Stimulated activated naive CD8-positive, alpha-beta T cell treated with anti-CD3 and anti-CD28 coated beads, Interleukin-15, Interleukin-2, amounts not matched to agents 100 ng/mL and 50 ng/mL, for 24 hours (primary cell): ENCODE data around the gene NEO1.

ENCODE experiments used
- H3K27ac Mint-ChIP-seq: one replicate; pipeline ENCODE4 v1.8.0; 2021; ENCODE audit warnings: mild to moderate bottlenecking, mixed read lengths
- H3K27me3 Mint-ChIP-seq: one replicate; pipeline ENCODE4 v1.8.0; 2021; ENCODE audit warnings: mixed read lengths
- H3K36me3 Mint-ChIP-seq: one replicate; pipeline ENCODE4 v1.8.0; 2021; ENCODE audit warnings: low read depth, mixed read lengths
- H3K4me1 Mint-ChIP-seq: one replicate; pipeline ENCODE4 v1.8.0; 2021; ENCODE audit warnings: low read depth, mixed read lengths
- H3K4me3 Mint-ChIP-seq: one replicate; pipeline ENCODE4 v1.8.0; 2021; ENCODE audit warnings: mild to moderate bottlenecking, mixed read lengths
- H3K9me3 Mint-ChIP-seq: one replicate; pipeline ENCODE4 v1.8.0; 2021; ENCODE audit warnings: mixed read lengths

NEO1 gene

GRCh38 chr15:73050561-73051295 is 1.5 kb upstream of the NEO1 start:
- Mint-ChIP-seq H3K4me1 (peaks cover 14% of the 10 kb centered on the region), H3K9me3 (no peaks in the 10 kb centered on the region), H3K27ac (no peak overlapping the region), H3K4me3 (peak overlapping the region; percentile 66), H3K36me3 (no peaks in the 10 kb centered on the region), H3K27me3 (peaks cover 45% of the 10 kb centered on the region)

GRCh38 chr15:73051391-73051806 is 864 bp upstream of the NEO1 start:
- Mint-ChIP-seq H3K4me3 (peak overlapping the region; percentile 66), H3K36me3 (no peaks in the 10 kb centered on the region), H3K27ac (no peak overlapping the region), H3K27me3 (peaks cover 39% of the 10 kb centered on the region), H3K4me1 (peaks cover 14% of the 10 kb centered on the region), H3K9me3 (no peaks in the 10 kb centered on the region)

GRCh38 chr15:73052653-73053397 is 562 bp downstream of the NEO1 start:
- H3K36me3 Mint-ChIP-seq: no peaks in the 10 kb centered on the region
- peaks cover 14% of the 10 kb centered on the region for H3K4me1 Mint-ChIP-seq
- H3K4me3 Mint-ChIP-seq: peak overlapping the region; percentile 82
- H3K27me3 Mint-ChIP-seq: peaks cover 35% of the 10 kb centered on the region
- H3K9me3 Mint-ChIP-seq: no peaks in the 10 kb centered on the region
- H3K27ac Mint-ChIP-seq: no peak overlapping the region

GRCh38 chr15:73053398-73053723 is 1.1 kb downstream of the NEO1 start:
- H3K9me3 Mint-ChIP-seq: no peaks in the 10 kb centered on the region
- no peaks in the 10 kb centered on the region for H3K36me3 Mint-ChIP-seq
- H3K27me3 Mint-ChIP-seq: peaks cover 36% of the 10 kb centered on the region
- peak overlapping the region; percentile 82 for H3K4me3 Mint-ChIP-seq
- H3K27ac Mint-ChIP-seq: no peak overlapping the region
- H3K4me1 Mint-ChIP-seq: peaks cover 14% of the 10 kb centered on the region

- H3K9me3 Mint-ChIP-seq: no peaks in the 10 kb centered on the region
- H3K4me3 Mint-ChIP-seq: no peak overlapping the region
- H3K36me3 Mint-ChIP-seq: no peaks in the 10 kb centered on the region
- no peak overlapping the region for H3K27ac Mint-ChIP-seq
- peaks cover 14% of the 10 kb centered on the region for H3K4me1 Mint-ChIP-seq
- peaks cover 27% of the 10 kb centered on the region for H3K27me3 Mint-ChIP-seq
Observed at GRCh38 chr15:73054417-73054953, 2.2 kb downstream of the NEO1 start.

DNA sequence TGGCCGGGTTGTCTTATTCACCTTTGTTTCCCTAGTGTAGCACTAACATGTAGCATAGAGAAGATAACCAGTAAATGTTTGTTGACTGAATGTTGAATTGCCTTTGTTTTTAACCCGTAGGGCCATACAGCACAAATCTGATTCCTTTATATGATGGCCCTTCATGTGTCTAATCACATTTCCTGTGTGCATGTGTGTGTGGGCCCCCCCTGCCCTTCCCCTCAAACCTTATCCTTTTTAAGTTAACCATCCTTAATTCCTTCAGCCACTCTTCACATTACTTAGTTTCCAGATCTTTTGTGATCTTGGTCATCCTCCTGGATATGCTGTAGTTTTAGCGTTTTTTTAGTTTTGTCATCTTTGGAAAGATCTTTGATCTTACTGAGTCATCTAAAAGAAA is 4.2 kb downstream of the NEO1 start:
- no peak overlapping the region for H3K27ac Mint-ChIP-seq
- H3K4me3 Mint-ChIP-seq: no peak overlapping the region
- H3K27me3 Mint-ChIP-seq: peaks cover 24% of the 10 kb centered on the region
- peaks cover 9% of the 10 kb centered on the region for H3K4me1 Mint-ChIP-seq
- no peaks in the 10 kb centered on the region for H3K36me3 Mint-ChIP-seq
- no peaks in the 10 kb centered on the region for H3K9me3 Mint-ChIP-seq

DNA sequence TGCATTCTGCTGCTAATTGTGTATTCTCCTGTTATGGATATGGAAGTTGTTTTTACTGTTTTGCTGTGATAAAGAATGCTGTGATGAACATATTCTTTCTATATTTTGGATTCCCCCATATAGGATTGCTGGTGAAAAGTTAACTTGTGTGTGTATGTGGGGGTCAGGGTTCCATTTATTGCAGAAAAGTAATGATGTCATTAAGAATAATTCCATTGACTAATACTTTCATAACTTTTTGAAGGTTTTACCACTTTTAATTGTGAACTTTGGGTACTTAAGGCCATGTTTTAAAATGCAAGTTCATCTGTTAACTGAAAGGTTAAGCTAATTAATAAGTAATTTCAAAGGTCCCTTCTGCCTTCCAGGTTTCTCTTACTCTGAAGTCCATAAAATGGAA is 6.2 kb downstream of the NEO1 start:
- H3K4me1 Mint-ChIP-seq: peaks cover 3% of the 10 kb centered on the region
- H3K9me3 Mint-ChIP-seq: no peaks in the 10 kb centered on the region
- H3K36me3 Mint-ChIP-seq: no peaks in the 10 kb centered on the region
- H3K4me3 Mint-ChIP-seq: no peak overlapping the region
- peaks cover 22% of the 10 kb centered on the region for H3K27me3 Mint-ChIP-seq
- H3K27ac Mint-ChIP-seq: no peak overlapping the region

- Mint-ChIP-seq H3K9me3 (no peaks in the 10 kb centered on the region), H3K4me3 (no peak overlapping the region), H3K27me3 (peaks cover 24% of the 10 kb centered on the region), H3K4me1 (no peaks in the 10 kb centered on the region), H3K36me3 (no peaks in the 10 kb centered on the region), H3K27ac (no peak overlapping the region)
Observed at GRCh38 chr15:73065114-73065513, 12.9 kb downstream of the NEO1 start.

DNA sequence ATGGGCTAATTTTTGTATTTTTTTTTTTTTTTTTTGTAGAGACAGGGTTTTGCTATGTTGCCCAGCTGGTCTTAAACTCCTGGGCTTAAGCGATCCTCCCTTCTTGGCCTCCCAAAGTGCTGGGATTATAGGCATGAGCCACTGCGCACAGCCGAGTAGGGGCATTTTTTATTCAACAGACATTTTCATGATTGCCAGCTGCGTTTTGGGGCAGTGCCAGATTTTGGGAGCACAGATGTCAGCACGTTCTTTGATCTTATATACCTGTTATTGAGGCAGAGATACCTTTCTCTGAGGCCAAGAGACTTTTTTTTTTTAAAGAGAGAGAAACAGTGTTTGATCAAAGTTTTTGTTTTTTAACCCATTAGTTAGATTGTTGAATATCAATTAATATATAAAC is 16.8 kb downstream of the NEO1 start:
- no peaks in the 10 kb centered on the region for H3K36me3 Mint-ChIP-seq
- peaks cover 15% of the 10 kb centered on the region for H3K27me3 Mint-ChIP-seq
- H3K4me3 Mint-ChIP-seq: no peak overlapping the region
- H3K27ac Mint-ChIP-seq: no peak overlapping the region
- H3K9me3 Mint-ChIP-seq: no peaks in the 10 kb centered on the region
- H3K4me1 Mint-ChIP-seq: no peaks in the 10 kb centered on the region

DNA sequence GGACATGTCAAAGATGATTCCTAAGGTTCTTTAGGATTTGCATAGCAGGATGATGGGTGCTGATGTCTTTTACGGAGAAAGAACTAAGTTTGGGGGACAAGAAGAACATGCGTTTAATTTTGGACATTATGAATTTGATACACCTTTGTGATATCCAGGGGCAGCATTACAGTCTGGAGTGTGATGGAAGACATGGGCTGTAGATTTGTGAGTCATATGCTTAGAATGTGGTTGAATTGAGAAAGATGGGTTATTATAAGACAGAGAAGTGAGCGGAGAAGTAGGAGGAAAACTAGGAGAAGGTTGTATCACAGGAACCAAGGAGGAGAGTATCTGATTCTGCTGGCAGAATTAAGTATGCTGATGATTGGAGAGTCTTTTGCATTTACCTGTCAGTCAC is 20.6 kb downstream of the NEO1 start:
- H3K36me3 Mint-ChIP-seq: no peaks in the 10 kb centered on the region
- no peak overlapping the region for H3K4me3 Mint-ChIP-seq
- no peaks in the 10 kb centered on the region for H3K9me3 Mint-ChIP-seq
- H3K27me3 Mint-ChIP-seq: peaks cover 6% of the 10 kb centered on the region
- no peaks in the 10 kb centered on the region for H3K4me1 Mint-ChIP-seq
- H3K27ac Mint-ChIP-seq: no peak overlapping the region

GRCh38 chr15:73074241-73074640 is 22.0 kb downstream of the NEO1 start:
- Mint-ChIP-seq H3K27ac (no peak overlapping the region), H3K4me3 (no peak overlapping the region), H3K9me3 (no peaks in the 10 kb centered on the region)

GRCh38 chr15:73075160-73075859 is 23.0 kb downstream of the NEO1 start:
- no peak overlapping the region for H3K27ac Mint-ChIP-seq
- no peaks in the 10 kb centered on the region for H3K4me1 Mint-ChIP-seq
- H3K4me3 Mint-ChIP-seq: no peak overlapping the region

More at GRCh38 chr15:73074241-73074640, 22.0 kb downstream of the NEO1 start:
- Mint-ChIP-seq H3K36me3 (no peaks in the 10 kb centered on the region), H3K4me1 (no peaks in the 10 kb centered on the region), H3K27me3 (peaks cover 7% of the 10 kb centered on the region)

DNA sequence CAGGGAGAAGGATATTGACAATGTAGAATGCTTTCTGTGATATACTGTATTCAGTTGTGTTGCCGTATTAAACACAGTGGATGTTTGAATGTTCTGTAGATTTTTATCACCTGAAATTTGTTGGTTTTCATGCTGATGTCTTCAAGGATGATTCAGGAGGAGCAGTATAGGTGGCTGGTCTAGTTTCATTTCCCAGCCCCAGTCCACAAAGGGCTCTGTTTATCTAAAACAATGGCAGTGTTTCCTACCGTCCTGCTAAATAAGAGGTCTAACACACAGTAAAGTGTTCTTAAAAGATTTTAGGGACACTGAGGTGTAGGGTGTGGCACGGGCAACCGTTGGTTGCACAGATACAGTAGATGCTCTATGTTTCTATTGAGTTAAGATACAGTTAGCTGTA is 26.0 kb downstream of the NEO1 start:
- Mint-ChIP-seq H3K9me3 (no peaks in the 10 kb centered on the region), H3K4me3 (no peak overlapping the region), H3K4me1 (no peaks in the 10 kb centered on the region), H3K36me3 (no peaks in the 10 kb centered on the region), H3K27me3 (peaks cover 7% of the 10 kb centered on the region), H3K27ac (no peak overlapping the region)

More at GRCh38 chr15:73075160-73075859, 23.0 kb downstream of the NEO1 start:
- H3K9me3 Mint-ChIP-seq: no peaks in the 10 kb centered on the region
- H3K36me3 Mint-ChIP-seq: no peaks in the 10 kb centered on the region
- H3K27me3 Mint-ChIP-seq: peaks cover 7% of the 10 kb centered on the region

DNA sequence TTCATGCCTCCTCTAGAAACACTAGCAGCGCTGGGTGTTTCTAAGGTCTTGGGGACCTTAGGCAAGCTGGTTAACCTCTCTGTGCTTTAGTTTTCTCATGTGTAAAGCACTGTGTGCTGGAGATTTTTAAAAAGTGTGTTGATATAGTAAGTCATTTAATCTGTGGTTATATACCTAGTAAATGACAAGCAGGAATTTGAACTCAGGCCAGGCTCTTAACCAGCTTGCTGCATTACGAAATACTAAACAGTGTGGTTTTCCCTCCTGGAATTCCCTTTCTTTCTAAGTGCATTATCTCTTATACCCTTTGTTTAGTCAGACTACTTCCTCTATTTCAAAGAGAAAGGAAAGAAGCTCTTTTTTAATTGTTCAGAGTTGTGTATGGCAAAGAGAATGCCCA is 26.5 kb downstream of the NEO1 start:
- Mint-ChIP-seq H3K27ac (no peak overlapping the region), H3K4me3 (no peak overlapping the region), H3K9me3 (no peaks in the 10 kb centered on the region), H3K4me1 (no peaks in the 10 kb centered on the region), H3K27me3 (peaks cover 7% of the 10 kb centered on the region), H3K36me3 (no peaks in the 10 kb centered on the region)

- H3K27me3 Mint-ChIP-seq: peaks cover 7% of the 10 kb centered on the region
- no peaks in the 10 kb centered on the region for H3K9me3 Mint-ChIP-seq
- H3K4me1 Mint-ChIP-seq: no peaks in the 10 kb centered on the region
- H3K4me3 Mint-ChIP-seq: no peak overlapping the region
- no peaks in the 10 kb centered on the region for H3K36me3 Mint-ChIP-seq
- no peak overlapping the region for H3K27ac Mint-ChIP-seq
Observed at GRCh38 chr15:73079565-73079964, 27.3 kb downstream of the NEO1 start.
